ENCODE results near the gene TRIM61.
"Not testable (repeated sequence)": the region's sequence is repeated elsewhere in the genome, so short reads cannot be mapped to it uniquely, and the experiment has no call there.

Gene TRIM61

DNA sequence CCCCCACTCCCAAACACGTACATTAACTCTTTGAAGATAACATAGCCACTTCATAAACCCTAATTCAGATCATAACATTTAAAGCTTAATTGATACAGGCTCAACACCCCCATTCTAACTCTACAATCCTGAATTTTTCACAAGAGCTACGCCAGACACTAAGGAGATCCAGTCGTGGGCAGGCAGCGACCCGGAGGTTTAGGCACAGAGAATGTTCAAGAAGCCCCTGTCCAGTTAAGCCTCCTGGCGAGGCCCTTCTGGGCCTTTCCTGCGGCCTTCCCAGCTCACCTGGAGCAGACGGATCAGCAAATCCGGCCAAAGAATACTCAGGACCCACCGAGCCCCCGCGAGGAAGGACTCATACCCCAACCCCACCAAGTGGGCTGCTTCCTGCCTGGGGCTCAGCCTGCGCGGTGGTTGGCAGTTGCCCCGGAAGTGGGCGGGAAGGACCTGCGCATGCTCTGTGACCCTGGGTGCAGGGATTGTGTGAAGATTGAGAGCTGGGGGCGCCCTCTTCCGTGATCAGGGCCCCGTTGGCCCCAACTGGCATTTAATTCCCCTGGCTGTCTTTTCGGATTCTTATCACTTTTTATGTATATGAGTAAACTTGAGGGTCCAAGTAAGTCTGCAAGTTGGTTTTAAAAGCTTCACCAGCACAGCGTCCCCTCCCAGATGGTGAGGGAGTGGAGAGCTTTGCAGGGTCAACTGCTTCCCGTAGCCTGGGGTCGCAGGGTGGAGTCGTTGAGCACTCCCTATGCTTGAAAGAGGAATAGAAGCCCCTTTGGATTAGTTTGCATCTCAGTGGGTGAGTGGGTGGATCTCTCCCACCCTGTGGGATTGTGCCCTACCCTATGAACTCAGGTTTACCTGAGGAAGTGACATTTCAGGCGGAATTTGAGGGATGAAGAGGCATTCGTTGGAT, at the start of gene TRIM61:
Gene TRIM61, minus strand, starts transcription at position 415 of the 922 bp plus-strand sequence. CDS start 7,655 bp downstream, outside the sequence.
- Mint-ChIP-seq H3K4me1 (ENCODE audit: low read depth) (no peaks in the 10 kb centered on the region), H3K36me3 (ENCODE audit: low read depth) (no peaks in the 10 kb centered on the region), H3K27ac (no peak within 1 kb of the TSS), H3K27me3 (no peaks in the 10 kb centered on the region), H3K4me3 (peak within 1 kb of the TSS; percentile 62), H3K9me3 (peaks cover 9% of the 10 kb centered on the region)
- intact Hi-C loops (cut with micrococcal nuclease): no loop called here

DNA sequence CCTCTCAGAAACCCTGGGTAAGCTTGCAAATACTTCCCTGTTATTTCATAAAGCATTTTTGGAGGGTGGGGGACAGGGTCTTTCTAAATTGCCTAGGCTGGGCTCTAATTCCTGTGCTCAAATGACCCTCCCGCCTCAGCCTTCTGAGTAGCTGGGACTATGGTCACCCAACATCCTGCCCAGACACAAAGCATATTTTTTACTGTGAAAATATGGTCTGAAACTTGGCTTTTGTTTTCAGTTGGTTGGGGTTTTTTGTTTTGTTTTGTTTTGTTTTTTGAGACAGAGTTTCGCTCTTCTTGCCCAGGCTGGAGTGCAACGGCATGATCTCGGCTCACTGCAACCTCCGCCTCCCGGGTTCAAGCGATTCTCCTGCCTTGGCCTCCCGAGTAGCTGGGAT, 48.3 kb upstream of the TRIM61 start:
- H3K4me1 Mint-ChIP-seq (ENCODE audit: low read depth); H3K36me3 Mint-ChIP-seq (ENCODE audit: low read depth); H3K27ac Mint-ChIP-seq; H3K9me3 Mint-ChIP-seq; H3K27me3 Mint-ChIP-seq; intact Hi-C loops (cut with micrococcal nuclease); H3K4me3 Mint-ChIP-seq: not testable (repeated sequence)

DNA sequence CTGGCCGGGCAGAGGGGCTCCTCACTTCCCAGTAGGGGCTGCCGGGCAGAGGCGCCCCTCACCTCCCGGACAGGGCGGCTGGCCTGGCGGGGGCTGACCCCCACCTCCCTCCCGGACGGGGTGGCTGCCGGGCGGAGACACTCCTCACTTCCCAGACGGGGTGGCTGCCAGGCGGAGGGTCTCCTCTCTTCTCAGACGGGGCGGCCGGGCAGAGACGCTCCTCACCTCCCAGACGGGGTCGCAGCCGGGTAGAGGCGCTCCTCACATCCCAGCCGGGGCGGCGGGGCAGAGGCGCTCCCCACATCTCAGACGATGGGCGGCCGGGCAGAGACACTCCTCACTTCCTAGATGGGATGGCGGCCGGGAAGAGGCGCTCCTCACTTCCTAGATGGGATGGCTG, 42.5 kb upstream of the TRIM61 start:
- H3K4me3 Mint-ChIP-seq; H3K9me3 Mint-ChIP-seq; H3K27me3 Mint-ChIP-seq; H3K4me1 Mint-ChIP-seq (ENCODE audit: low read depth); H3K36me3 Mint-ChIP-seq (ENCODE audit: low read depth); H3K27ac Mint-ChIP-seq; intact Hi-C loops (cut with micrococcal nuclease): not testable (repeated sequence)

DNA sequence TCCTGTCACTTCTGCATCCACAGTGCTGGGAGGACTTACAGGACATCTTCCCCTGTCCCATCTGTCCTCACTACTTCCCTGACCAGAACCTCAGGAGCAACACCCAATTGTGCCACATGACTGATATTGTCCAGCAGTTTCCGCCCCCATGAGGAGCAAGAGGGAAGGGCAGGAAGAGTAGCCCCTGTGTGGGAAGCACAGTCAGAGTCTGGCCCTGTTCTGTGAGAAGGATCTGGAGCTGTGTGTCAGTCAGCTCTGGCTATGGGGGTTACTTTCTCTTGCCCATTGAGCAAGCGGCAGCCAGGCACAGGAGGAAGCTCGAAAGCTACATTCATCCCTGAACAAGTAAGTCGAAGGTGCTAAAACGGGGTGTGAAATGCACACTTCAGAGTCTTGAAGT, 39.5 kb upstream of the TRIM61 start:
- no peak overlapping the region for H3K27ac Mint-ChIP-seq
- no peaks in the 10 kb centered on the region for H3K27me3 Mint-ChIP-seq
- H3K36me3 Mint-ChIP-seq (ENCODE audit: low read depth): no peaks in the 10 kb centered on the region
- intact Hi-C loops (cut with micrococcal nuclease): no loop called here
- H3K4me3 Mint-ChIP-seq: no peak overlapping the region
- H3K4me1 Mint-ChIP-seq (ENCODE audit: low read depth): no peaks in the 10 kb centered on the region
- H3K9me3 Mint-ChIP-seq: no peaks in the 10 kb centered on the region

DNA sequence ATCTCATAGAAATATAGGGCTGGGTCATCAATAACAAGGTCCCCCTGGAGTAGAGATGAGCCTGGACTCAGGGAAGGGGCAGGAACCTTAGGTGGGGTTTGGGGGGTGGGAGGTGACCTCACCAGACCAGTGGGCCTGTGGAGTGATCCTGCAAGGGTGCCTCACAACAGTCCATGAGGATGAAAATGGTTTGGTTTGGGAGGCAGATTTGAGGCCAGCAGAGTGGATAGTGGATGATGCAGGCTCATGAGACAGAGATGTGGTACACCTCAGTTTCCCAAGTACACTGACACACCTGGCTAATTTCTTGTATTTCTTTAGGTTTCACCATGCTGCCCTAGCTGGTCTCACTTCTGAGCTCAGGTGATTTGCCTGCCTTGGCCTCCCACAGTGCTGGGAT, 36.2 kb upstream of the TRIM61 start:
- Mint-ChIP-seq H3K9me3 (no peaks in the 10 kb centered on the region), H3K27me3 (no peaks in the 10 kb centered on the region), H3K4me1 (ENCODE audit: low read depth) (no peaks in the 10 kb centered on the region), H3K27ac (no peak overlapping the region), H3K4me3 (no peak overlapping the region), H3K36me3 (ENCODE audit: low read depth) (no peaks in the 10 kb centered on the region)
- intact Hi-C loops (cut with micrococcal nuclease): no loop called here

DNA sequence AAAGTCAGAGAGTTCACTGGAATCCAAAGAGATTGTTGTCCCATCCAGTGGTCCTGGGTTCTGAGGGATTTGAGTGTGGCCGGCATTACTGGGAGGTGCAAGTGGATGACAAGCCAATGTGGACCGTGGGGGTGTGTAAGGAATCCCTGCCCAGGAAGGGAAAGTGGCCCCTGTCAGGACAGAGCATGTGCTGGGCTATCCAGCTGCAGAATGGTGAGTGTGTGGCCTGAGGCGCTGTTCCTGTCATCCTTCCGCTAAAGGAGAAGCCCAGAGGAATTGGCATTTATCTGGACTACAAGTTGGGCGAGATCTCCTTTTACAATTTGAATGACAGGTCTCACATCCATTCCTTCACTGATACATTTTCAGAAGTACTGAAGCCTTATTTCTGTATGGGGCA, 33.9 kb upstream of the TRIM61 start:
- Mint-ChIP-seq H3K27me3 (no peaks in the 10 kb centered on the region), H3K4me1 (ENCODE audit: low read depth) (no peaks in the 10 kb centered on the region), H3K36me3 (ENCODE audit: low read depth) (no peaks in the 10 kb centered on the region), H3K4me3 (no peak overlapping the region), H3K9me3 (no peaks in the 10 kb centered on the region), H3K27ac (no peak overlapping the region)
- intact Hi-C loops (cut with micrococcal nuclease): no loop called here

DNA sequence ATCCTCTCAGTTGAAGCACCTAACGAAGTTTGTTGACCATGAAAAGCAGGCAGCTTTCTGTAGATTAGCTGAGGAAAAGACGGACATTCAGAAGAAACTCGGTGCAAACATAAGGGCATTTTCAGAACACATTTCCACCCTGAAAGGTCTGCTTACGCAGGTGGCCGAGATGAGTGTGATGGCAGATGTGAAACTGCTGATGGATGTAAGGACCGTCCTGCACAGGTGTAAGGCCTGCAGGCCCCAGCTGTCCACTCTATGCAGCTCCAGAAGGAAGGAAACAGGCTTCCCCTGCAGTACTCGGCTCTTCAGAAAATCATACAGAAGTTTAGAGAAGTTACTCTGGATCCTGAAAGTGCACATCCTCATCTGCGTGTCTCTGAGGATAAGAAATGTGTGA, 33.5 kb upstream of the TRIM61 start:
- no peaks in the 10 kb centered on the region for H3K9me3 Mint-ChIP-seq
- intact Hi-C loops (cut with micrococcal nuclease): no loop called here
- H3K4me1 Mint-ChIP-seq (ENCODE audit: low read depth): no peaks in the 10 kb centered on the region
- no peak overlapping the region for H3K27ac Mint-ChIP-seq
- H3K36me3 Mint-ChIP-seq (ENCODE audit: low read depth): no peaks in the 10 kb centered on the region
- H3K4me3 Mint-ChIP-seq: no peak overlapping the region
- H3K27me3 Mint-ChIP-seq: no peaks in the 10 kb centered on the region

DNA sequence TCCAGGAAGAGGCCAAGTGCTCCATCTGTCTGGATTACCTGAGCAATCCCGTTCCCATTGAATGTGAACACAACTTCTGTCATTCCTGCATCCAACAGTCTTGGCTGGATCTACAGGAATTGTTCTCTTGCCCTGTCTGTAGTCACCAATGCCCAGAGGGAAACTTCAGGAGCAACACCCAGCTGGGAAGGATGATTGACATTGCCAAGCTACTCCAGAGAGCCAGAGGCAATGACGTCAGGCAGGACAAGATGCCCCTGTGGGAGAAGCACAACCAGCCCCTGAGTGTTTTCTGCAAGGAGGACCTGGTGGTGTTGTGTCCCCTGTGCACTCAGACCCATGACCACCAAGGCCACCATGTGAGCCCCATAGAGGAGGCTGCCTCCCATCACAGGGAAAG, 33.0 kb upstream of the TRIM61 start:
- Mint-ChIP-seq H3K27ac (no peak overlapping the region), H3K4me1 (ENCODE audit: low read depth) (no peaks in the 10 kb centered on the region), H3K27me3 (no peaks in the 10 kb centered on the region), H3K9me3 (no peaks in the 10 kb centered on the region), H3K36me3 (ENCODE audit: low read depth) (no peaks in the 10 kb centered on the region), H3K4me3 (no peak overlapping the region)
- intact Hi-C loops (cut with micrococcal nuclease): no loop called here

DNA sequence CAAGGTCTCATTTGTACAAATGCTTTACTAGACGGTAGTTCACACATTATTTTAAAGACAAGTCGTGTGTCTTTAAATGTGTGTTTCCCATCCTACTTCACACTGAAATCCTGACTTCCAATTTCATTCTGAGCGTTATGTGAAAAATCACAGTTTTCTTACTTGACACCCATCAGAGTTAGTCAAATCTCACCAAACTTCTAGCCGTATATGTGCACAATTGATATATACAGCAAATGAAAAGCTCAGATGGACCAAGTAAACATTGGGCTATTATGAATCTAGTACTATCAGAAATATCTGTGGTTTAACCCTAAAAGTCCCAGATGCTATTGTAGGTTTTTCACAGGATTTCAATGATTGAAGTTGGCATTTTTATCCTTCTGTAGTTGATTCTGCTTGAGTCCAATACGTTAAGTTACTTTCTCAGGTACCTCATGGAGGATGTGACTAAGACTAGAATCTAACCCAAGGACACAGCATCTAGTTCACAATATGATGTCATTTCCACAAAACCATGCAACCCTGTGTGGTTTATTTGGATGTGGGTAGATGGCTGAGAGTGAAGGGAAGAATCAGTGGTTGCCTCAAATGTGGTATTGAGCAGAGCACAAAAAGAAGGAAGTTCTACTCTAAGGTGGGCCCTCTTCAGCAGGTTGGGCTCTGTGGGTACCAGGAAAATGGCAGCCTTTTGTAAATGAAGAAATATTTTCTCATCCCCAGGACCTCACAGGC, 32.2 kb upstream of the TRIM61 start:
- Mint-ChIP-seq H3K4me1 (ENCODE audit: low read depth) (no peaks in the 10 kb centered on the region), H3K27me3 (no peaks in the 10 kb centered on the region), H3K9me3 (no peaks in the 10 kb centered on the region), H3K36me3 (ENCODE audit: low read depth) (no peaks in the 10 kb centered on the region), H3K4me3 (no peak overlapping the region), H3K27ac (no peak overlapping the region)
- intact Hi-C loops (cut with micrococcal nuclease): no loop called here

DNA sequence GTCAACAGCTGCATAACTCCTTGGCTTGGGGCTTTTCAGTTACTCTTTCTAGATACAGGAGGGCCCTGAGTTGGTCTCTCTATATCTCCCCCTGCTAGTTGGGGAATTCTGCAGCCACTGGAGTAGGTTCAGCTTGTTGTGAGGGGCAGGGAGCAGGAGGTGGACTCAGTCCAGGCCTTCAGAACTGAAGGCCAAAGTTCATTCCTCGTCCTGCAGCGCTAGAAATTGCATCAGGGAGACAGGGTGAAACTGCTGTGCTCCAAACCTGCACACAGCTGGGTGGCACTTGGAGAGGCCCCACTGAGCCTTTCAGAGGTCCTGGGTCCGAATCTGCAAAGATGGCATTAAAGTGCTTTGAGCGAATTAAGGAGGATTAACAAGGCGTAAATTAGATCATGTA, 29.4 kb upstream of the TRIM61 start:
- no peaks in the 10 kb centered on the region for H3K4me1 Mint-ChIP-seq (ENCODE audit: low read depth)
- intact Hi-C loops (cut with micrococcal nuclease): no loop called here
- H3K27ac Mint-ChIP-seq: no peak overlapping the region
- H3K36me3 Mint-ChIP-seq (ENCODE audit: low read depth): no peaks in the 10 kb centered on the region
- H3K9me3 Mint-ChIP-seq: no peaks in the 10 kb centered on the region
- no peak overlapping the region for H3K4me3 Mint-ChIP-seq
- H3K27me3 Mint-ChIP-seq: no peaks in the 10 kb centered on the region

DNA sequence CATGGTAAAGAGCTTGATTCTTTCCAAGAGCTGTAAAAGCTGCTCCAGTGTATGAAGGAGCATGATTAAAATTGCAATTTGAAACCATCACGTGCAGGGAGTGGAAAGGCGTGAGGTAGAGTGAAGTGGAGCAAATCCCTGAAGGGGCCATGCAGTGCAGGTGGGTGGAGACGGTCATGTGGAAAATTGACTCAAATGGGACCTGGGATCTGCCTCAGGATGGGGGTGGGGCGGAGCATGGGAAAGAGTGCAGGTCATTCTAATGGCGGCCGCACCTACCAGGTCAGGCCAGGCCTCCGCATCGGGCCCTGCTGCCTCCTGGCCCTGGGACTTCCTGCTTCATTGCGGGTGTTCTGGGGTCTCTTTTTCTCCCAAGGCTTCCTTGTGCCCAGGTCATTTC, 29.0 kb upstream of the TRIM61 start:
- Mint-ChIP-seq H3K27me3 (no peaks in the 10 kb centered on the region), H3K4me1 (ENCODE audit: low read depth) (no peaks in the 10 kb centered on the region), H3K36me3 (ENCODE audit: low read depth) (no peaks in the 10 kb centered on the region), H3K27ac (no peak overlapping the region), H3K9me3 (no peaks in the 10 kb centered on the region), H3K4me3 (no peak overlapping the region)
- intact Hi-C loops (cut with micrococcal nuclease): no loop called here

DNA sequence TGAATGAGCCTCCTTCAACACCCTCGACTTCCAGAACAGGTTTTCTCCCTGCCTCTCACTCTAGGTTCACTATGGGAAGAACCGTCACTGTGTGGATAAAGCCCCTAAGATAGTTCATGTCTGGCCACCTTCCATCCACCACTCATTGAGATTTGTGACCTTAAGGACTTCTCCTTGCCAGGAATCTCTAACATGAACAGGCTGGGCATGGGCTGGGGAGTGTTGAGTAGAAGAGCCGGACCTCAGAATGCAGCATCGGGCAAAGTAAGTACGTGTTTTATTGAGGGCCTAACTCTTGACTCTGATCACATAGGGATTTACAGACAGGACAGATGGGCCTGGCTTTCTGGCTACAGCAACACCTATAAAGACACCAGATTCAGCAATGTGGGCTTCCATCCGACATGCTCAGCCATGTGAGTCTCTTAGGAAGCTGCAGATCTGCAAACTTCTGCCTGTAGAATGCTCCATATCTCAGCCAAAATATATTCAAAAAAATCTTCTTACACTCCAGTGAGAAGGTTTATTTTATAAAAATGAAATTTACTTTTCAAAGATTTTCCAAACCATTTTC, 28.0 kb upstream of the TRIM61 start:
- intact Hi-C loops (cut with micrococcal nuclease): no loop called here
- Mint-ChIP-seq H3K27me3 (no peaks in the 10 kb centered on the region), H3K9me3 (no peaks in the 10 kb centered on the region), H3K27ac (no peak overlapping the region), H3K4me1 (ENCODE audit: low read depth) (no peaks in the 10 kb centered on the region), H3K36me3 (ENCODE audit: low read depth) (no peaks in the 10 kb centered on the region), H3K4me3 (no peak overlapping the region)

DNA sequence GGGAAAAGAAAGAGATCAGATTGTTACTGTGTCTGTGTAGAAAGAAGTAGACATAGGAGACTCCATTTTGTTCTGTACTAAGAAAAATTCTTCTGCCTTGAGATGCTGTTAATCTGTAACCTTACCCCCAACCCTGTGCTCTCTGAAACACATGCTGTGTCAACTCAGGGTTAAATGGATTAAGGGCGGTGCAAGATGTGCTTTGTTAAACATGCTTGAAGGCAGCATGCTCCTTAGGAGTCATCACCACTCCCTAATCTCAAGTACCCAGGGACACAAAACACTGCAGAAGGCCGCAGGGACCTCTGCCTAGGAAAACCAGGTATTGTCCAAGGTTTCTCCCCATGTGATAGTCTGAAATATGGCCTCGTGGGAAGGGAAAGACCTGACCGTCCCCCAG, 24.5 kb upstream of the TRIM61 start:
- intact Hi-C loops (cut with micrococcal nuclease); H3K9me3 Mint-ChIP-seq; H3K4me1 Mint-ChIP-seq (ENCODE audit: low read depth); H3K36me3 Mint-ChIP-seq (ENCODE audit: low read depth); H3K27me3 Mint-ChIP-seq; H3K4me3 Mint-ChIP-seq; H3K27ac Mint-ChIP-seq: not testable (repeated sequence)

DNA sequence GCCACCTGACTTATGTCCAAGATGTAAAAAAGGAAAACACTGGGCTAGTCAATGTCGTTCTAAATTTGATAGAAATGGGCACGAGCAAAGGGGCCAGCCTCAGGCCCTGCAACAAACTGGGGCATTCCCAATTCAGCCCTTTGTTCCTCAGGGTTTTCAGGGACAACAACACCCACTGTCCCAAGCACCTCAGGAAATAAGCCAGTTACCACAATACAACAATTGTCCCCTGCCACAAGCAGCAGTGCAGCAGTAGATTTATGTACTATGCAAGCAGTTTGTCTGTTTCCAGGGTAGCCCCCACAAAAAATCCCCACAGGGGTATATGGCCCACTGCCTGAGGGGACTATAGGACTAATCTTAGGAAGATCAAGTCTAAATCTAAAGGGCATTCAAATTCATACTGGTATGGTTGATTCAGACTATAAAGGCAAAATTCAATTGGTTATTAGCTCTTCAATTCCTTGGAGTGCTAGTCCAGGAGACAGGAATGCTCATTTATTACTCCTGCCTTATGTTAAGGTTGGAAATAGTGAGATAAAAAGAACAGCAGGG, 21.1 kb upstream of the TRIM61 start:
- intact Hi-C loops (cut with micrococcal nuclease); H3K27me3 Mint-ChIP-seq; H3K4me1 Mint-ChIP-seq (ENCODE audit: low read depth); H3K36me3 Mint-ChIP-seq (ENCODE audit: low read depth); H3K9me3 Mint-ChIP-seq; H3K4me3 Mint-ChIP-seq; H3K27ac Mint-ChIP-seq: not testable (repeated sequence)

Data from dendritic cell treated with granulocyte-macrophage colony-stimulating factor and Interleukin-4, amounts not matched to agents 40 ng/mL and 50 ng/mL, for 4 days (primary cell).